HG02885 (cell line): Measurements from ENCODE around the gene RASAL1.
A peak's percentile ranks its signal among the peaks of the same experiment; 100 is the strongest.
"Not testable (repeated sequence)": the region's sequence is repeated elsewhere in the genome, so short reads cannot be mapped to it uniquely, and the experiment has no call there.

Experiments used
- ATAC-seq: cut with Tn5 transposase; IDR thresholded peaks from one replicate; pipeline ENCODE4 v1.9.1; 2021; ENCODE audit warnings: mild to moderate bottlenecking; ENCODE audit not compliant: unreplicated experiment, poor library complexity

The RASAL1 gene

GRCh38 chr12:113119980-113120669, 15.4 kb downstream of the RASAL1 start:
- ATAC-seq, result no peak

GRCh38 chr12:113118142-113118541, 17.4 kb downstream of the RASAL1 start:
- no peak for ATAC-seq

- ATAC-seq, result not testable (repeated sequence)
Observed at GRCh38 chr12:113117684-113118083, 17.9 kb downstream of the RASAL1 start.

GRCh38 chr12:113116875-113117274, 18.7 kb downstream of the RASAL1 start:
- no peak for ATAC-seq

GRCh38 chr12:113115455-113116126, 20.0 kb downstream of the RASAL1 start:
- ATAC-seq, result no peak

GRCh38 chr12:113114447-113115178, 20.9 kb downstream of the RASAL1 start:
- ATAC-seq, result no peak

- no peak for ATAC-seq
Observed at GRCh38 chr12:113113397-113113796, 22.2 kb downstream of the RASAL1 start.

- ATAC-seq, result no peak
Observed at GRCh38 chr12:113112043-113112899, 23.3 kb downstream of the RASAL1 start.

GRCh38 chr12:113111247-113111646, 24.3 kb downstream of the RASAL1 start:
- no peak for ATAC-seq

GRCh38 chr12:113109872-113110599, 25.5 kb downstream of the RASAL1 start:
- ATAC-seq, result no peak

GRCh38 chr12:113109360-113109759, 26.2 kb downstream of the RASAL1 start:
- no peak for ATAC-seq

GRCh38 chr12:113108308-113108707, 27.3 kb downstream of the RASAL1 start:
- ATAC-seq, result no peak

- no peak for ATAC-seq
Observed at GRCh38 chr12:113106361-113106760, 29.2 kb downstream of the RASAL1 start.

GRCh38 chr12:113105606-113106271, 29.8 kb downstream of the RASAL1 start:
- no peak for ATAC-seq

- ATAC-seq, result no peak
Observed at GRCh38 chr12:113104953-113105510, 30.5 kb downstream of the RASAL1 start.

- peak; percentile 44 for ATAC-seq
Observed at GRCh38 chr12:113103756-113104450, 31.7 kb downstream of the RASAL1 start.

GRCh38 chr12:113102811-113103210, 32.8 kb downstream of the RASAL1 start:
- no peak for ATAC-seq

- ATAC-seq, result no peak
Observed at GRCh38 chr12:113101751-113102150, 33.8 kb downstream of the RASAL1 start.
